NCI-H2227 treated with DMSO at 0.1 percent for 48 hours (cell line): ENCODE measurements around the gene MIER2.

Source experiments
- DNase-seq: peaks from one replicate; lab custom pipeline; 2025; lab: John Stamatoyannopoulos, UW

MIER2 gene

GRCh38 chr19:329876-330275, 14.7 kb downstream of the MIER2 start:
- no peak for DNase-seq

GRCh38 chr19:328025-328505, 16.5 kb downstream of the MIER2 start:
- no peak for DNase-seq

GRCh38 chr19:327291-328024, 17.1 kb downstream of the MIER2 start:
- DNase-seq, result no peak

- DNase-seq, result no peak
Observed at GRCh38 chr19:326871-327270, 17.7 kb downstream of the MIER2 start.

GRCh38 chr19:325937-326565, 18.5 kb downstream of the MIER2 start:
- no peak for DNase-seq

- no peak for DNase-seq
Observed at GRCh38 chr19:325173-325936, 19.2 kb downstream of the MIER2 start.

- DNase-seq, result no peak
Observed at GRCh38 chr19:324716-325115, 19.9 kb downstream of the MIER2 start.

- no peak for DNase-seq
Observed at GRCh38 chr19:322616-323015, 22.0 kb downstream of the MIER2 start.

- DNase-seq, result no peak
Observed at GRCh38 chr19:318509-318774, 26.2 kb downstream of the MIER2 start.

GRCh38 chr19:317710-318508, 26.7 kb downstream of the MIER2 start:
- DNase-seq, result no peak

GRCh38 chr19:315811-316210, 28.8 kb downstream of the MIER2 start:
- DNase-seq, result no peak

- no peak for DNase-seq
Observed at GRCh38 chr19:313988-314815, 30.4 kb downstream of the MIER2 start.

- DNase-seq, result no peak
Observed at GRCh38 chr19:313169-313987, 31.2 kb downstream of the MIER2 start.

- DNase-seq, result no peak
Observed at GRCh38 chr19:311813-312261, 32.8 kb downstream of the MIER2 start.

- no peak for DNase-seq
Observed at GRCh38 chr19:310781-311496, 33.7 kb downstream of the MIER2 start.

GRCh38 chr19:310141-310651, 34.4 kb downstream of the MIER2 start:
- DNase-seq, result no peak

- DNase-seq, result no peak
Observed at GRCh38 chr19:309206-309565, 35.4 kb downstream of the MIER2 start.

GRCh38 chr19:308471-309205, 36.0 kb downstream of the MIER2 start:
- DNase-seq, result no peak
